Cortex of kidney (tissue), 1 donor: ENCODE data around the gene MRPL11.
"Not testable (repeated sequence)": the region's sequence is repeated elsewhere in the genome, so short reads cannot be mapped to it uniquely, and the experiment has no call there.

Experiments used
- DNase-seq: peaks from one replicate; lab custom pipeline; 2025; lab: John Stamatoyannopoulos, UW

Gene MRPL11

DNA sequence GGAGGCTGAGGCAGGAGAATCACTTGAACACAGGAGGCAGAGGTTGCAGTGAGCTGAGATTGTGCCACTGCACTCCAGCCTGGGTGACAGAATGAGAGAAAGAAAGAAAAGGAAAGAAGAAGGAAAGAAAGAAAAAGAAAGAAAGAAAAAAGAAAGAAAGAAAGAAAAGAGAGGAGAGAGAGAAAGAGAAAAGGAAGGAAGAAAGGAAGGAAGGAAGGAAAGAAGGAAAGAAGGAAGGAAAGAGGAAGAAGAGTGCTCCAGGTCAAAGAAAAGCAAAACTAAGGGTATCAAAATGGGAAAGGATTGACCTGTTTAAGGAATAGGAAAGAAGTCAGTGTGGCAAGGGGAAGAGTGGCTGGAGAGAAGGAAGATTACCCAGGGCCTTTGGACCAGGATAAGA, 7.4 kb downstream of the MRPL11 start:
- DNase-seq, result not testable (repeated sequence)

DNA sequence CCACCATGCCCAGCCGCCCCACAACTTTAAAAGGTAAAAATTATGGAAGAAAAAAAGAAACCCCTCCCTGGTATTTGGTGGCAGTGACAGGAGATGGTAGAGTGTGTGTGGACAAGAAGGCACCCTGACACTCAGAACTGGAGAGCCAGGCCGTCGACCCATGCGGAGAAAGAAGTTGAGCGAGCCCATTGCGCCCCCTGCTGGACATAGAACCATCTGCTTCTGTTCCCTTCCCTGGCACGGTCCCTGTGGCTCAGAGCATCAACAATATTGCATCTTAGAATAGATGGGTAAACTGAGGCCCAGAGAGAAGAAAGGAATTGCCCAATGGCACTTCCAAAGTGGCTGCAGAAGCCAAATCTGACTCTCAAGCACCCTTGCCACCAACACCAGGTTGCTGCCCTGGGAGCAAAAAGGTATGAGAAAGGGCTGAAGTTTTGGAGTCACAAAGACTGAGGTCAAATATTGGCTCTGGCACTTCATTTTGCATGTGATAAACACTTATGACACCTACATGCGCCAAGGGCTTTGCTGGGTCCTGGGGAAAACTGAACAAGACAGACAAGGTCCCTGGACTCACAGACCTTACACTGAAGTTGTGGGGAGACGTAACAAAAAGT, 8.6 kb downstream of the MRPL11 start:
- DNase-seq, result no peak

DNA sequence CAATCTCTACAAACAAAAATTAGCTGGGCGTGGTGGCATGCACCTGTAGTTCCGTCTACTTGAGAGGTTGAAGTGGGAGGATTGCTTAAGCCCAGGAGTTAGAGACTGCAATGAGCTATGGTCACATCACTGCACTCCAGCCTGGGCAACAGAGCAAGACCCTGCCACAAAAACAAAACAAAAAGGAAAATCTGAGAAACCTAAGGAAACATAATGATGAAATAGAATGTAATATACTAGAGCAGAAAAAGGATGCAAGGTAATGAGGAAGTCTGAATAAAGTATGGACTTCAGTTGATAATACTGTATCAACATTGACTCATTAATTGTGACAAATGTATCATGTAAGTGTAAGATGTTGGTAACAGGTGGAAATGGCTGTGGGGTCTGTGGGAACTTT, 9.7 kb downstream of the MRPL11 start:
- no peak for DNase-seq

DNA sequence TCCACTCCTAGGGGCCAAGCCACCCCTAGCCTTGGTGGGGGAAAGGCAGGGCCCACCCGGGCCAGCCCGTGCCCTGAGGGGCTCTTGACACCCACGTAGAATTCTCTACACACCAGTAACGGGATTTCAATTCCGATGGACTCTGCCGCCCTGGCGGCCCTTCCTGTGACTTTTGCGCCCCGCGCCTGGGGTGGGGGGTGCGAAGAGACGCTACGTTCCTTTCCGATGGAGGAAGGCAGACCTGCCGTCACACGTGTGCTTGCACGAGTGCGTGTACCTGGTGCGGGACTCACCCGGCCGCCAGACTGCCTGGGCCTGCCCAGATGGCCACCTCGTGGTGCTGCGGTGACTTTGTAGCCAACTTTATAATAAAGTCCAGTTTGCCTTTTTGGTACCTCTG, 12.3 kb downstream of the MRPL11 start:
- DNase-seq, result no peak

GRCh38 chr11:66421492-66422205, 17.0 kb downstream of the MRPL11 start:
- no peak for DNase-seq

- no peak for DNase-seq
Observed at GRCh38 chr11:66420671-66421476, 17.8 kb downstream of the MRPL11 start, which contains the start of gene NPAS4. Gene NPAS4, plus strand, starts transcription at chr11:66421035. Its CDS starts 145 bp downstream, at chr11:66421180.

DNA sequence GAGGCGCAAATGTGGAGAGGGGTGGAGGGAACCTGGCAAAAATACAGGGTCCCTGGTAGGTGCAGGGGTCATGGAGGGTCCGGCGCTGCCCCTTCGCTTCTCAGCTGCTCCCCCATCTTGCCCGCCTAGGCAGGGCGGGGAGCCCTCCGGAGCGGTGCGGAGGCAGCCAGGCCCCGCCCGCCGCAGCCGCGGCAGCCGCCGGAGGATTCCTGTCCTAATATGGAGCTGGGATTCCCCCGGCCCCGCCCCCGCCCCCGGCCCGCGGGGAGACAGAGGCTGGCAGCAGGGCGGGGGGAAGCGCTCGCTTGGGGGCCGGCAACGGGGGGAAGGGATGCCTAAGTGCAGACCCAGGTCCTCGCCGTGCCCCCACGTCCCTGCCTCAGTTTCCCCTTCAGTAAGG, 18.8 kb downstream of the MRPL11 start:
- DNase-seq, result no peak

- no peak for DNase-seq
Observed at GRCh38 chr11:66418986-66419308, 19.7 kb downstream of the MRPL11 start.

- DNase-seq, result no peak
Observed at GRCh38 chr11:66418168-66418985, 20.3 kb downstream of the MRPL11 start.

DNA sequence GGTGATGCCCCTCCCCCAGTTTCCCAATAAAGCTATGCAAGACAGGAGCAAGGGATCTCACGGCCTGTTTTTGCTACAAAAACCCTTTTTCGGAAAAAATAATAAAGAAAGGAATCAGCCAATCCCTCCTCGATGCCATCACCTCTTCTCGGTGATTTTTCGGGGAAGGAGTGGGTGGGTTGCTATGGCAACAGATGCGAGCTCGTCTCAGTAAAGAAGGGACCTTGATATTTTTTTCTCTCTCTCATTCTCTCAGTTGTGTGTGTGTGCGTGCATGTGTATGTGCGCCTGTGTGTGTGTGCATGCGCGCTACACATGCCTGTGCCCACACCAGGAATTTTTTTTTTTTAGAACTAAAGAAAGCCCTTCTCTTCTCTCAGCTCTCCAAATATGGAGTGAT, 21.6 kb downstream of the MRPL11 start:
- DNase-seq, result no peak

- DNase-seq, result no peak
Observed at GRCh38 chr11:66415423-66415822, 23.2 kb downstream of the MRPL11 start.

- DNase-seq, result no peak
Observed at GRCh38 chr11:66414120-66414934, 24.3 kb downstream of the MRPL11 start.

DNA sequence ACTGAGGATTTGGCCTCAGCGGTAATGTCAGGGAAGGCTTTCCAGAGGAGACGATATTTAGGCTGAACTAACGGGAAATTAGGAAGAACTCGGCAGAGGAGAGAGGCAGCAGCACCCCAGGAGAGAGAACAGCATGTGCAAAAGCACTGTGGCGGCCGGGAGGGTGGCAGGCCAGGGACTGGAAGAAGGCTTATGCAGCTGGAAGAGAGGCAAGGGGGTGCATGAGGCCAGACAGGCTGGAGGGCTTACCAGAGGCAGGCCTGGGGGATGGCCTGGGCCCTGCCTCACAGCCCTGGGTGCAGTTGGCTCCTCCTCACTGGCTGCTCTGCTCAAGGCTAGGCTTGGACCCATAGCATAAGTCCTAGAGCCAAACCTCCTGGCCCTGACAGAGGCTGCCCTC, 25.5 kb downstream of the MRPL11 start:
- DNase-seq, result no peak

DNA sequence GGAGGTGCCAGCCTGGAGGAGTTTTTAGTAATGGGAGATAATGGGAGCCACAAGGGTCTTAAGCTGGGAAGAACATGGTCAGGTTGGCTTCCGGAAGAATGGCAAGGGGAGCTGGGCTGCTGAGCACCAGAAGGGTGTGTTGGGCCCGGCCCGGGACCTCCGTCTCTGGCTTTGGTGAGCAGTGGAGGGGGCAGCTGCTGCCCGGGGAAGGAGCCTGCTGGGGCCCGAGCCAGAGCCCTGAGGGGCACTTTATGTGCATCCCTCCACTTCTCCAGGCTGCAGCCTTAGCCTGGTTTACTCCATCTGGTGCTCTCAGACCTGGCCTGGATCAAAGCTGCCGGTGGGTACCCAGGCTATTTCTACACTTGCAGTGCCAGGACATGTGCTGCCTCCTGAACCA, 26.5 kb downstream of the MRPL11 start:
- DNase-seq, result no peak

GRCh38 chr11:66411323-66411722, 27.3 kb downstream of the MRPL11 start:
- DNase-seq, result no peak

DNA sequence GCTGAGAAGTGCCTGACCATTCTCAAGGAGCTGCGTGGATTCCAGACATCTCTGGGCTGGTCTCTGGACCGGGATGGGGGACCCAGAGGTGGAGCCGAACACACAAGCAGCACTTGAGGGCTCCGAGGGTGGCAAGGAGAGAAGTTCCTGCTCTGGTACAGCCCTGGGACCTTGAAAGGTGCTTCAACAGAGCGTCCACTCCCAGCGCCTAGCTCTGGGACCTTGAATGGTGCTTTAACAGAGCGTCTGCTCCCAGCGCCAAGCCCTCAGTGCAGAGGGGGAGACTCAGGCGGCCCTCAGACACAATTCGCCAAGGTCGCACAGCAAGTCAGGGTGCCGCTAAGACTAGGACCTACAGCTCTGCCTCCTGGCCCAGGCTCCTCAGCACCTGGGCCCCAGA, 28.5 kb downstream of the MRPL11 start:
- DNase-seq, result no peak

DNA sequence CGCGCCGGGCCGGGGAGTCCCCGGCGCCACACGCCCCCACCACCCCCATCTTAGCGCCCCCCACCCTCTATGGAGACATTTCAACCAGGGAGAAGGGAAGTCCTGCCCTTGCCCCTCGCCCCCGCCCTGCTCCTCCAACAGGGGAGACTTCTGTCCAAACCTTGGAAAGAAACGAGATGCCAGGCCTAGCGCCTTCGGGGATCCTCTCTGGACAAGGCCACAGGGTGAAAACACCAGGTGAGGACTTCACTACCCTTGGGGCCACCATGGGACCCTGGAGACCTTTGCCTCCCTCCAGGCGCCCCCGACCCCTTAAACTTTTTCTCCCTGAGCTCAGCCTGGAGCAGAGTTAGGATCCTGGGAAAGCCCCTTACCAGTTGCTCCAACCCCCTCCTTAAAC, 29.4 kb downstream of the MRPL11 start:
- no peak for DNase-seq

DNA sequence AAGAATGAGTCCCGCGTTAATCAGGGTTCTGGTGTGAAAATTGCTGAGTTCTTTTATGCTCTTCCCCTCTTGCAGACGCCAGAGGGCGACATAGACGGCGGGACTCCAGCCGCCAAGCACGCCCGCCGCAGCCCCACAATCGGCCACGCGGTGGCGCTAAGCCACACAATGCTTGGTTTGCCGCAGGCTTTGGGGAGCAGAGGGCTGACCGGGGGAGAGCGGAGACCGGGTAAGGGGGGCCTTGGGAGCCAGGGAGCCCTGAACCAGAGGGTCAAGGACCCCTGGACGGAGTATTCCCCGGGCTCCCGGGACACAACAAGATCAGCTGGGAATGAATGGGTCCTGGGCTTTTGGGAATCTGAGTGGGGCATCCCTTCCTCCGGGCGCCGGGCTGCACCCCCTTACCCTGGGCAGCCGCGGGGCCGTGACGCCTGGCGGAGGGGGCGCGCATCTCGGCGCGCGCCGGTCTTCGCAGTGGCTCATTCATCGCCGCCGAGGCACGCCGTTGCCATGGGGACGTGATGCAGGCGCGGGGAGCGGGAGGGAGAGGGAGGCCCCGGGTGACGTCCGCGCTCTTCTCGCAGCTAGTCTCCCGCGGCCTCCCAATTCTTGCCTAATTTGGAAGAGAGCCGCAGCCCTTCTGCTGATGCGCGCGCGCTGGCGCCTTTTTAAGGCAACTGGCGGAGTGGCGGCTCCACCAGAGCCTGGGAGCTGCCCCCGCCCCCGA, 30.0 kb downstream of the MRPL11 start:
- no peak for DNase-seq

GRCh38 chr11:66407651-66408050, 31.0 kb downstream of the MRPL11 start:
- DNase-seq, result no peak

DNA sequence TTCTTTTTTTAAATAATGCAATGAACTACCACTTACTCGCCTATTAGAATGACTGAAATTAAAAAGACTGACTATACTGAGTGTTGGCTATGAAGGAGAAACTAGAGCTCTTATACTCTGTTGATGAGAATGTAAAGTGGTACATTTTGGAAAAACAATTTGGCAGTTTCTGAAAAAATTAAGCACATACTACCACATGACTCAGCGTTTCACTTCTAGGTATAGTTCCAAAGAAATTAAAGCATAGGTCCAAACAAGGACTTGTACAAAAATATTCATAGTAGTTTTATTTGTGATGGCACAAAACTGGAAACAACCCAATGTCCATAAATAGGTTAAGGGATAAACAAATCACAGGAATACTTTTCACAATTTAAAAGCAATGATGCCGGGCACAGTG, 44.7 kb downstream of the MRPL11 start:
- DNase-seq, result no peak

DNA sequence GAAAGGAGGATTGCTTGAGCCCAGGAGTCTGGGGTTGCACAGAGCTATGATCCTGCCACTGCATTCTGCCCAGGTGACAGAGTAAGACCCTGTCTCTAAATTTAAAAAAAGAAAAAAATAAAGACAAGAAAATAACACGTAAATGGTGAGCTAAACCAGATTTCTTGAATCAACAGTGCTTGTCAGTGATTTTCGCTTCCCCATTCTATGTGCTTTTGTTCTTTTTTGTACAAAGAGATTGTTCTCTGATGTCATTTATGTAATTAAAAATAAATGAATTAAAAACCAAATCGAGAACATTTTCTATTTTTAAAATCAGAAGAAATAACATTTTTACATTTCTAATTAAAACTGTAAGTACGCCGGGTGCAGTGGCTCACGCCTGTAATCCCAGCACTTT, 47.3 kb downstream of the MRPL11 start:
- no peak for DNase-seq
